IMR-90 (cell line): ENCODE data around the gene AOPEP. TPM values are rescaled to one million over a fixed set of nuclear protein-coding genes. Genes with fewer than 3 reads are reported as not detected.
A peak's percentile ranks its signal among the peaks of the same experiment; 100 is the strongest.

Source experiments
- ATAC-seq: fragments of 200-7000 bp; cut with Tn5 transposase; 2 replicates; pipeline ENCODE4 v1.9.1; 2020; ENCODE audit warnings: low read depth, mild to moderate bottlenecking, moderate library complexity
- BruUV-seq: library from RNA; stranded (reverse); fragments of 400-500 nt; replicated peaks from 2 replicates; lab custom pipeline; 2021; lab: Mats Ljungman, UMichigan
- CTCF ChIA-PET: fragments of 300-600 bp; formaldehyde crosslinking; extraction: SDS; loops from one replicate; lab custom pipeline; 2021; ENCODE audit warnings: antibody characterized with exemption; lab: Yijun Ruan, JAX
- POLR2A ChIA-PET: fragments of 300-600 bp; sonication (Branson Sonifier 250); formaldehyde crosslinking; loops from one replicate; lab custom pipeline; 2022; ENCODE audit warnings: antibody characterized with exemption; ENCODE audit not compliant: unreplicated experiment; lab: Charles Lee
- DNase-seq: peaks from one replicate; pipeline ENCODE4 v3.0.0; 2013
- H2AFZ ChIP-seq: replicated peaks from 2 replicates; pipeline ENCODE3; 2013; ENCODE audit warnings: low read length, mild to moderate bottlenecking; ENCODE audit not compliant: poor library complexity
- H2AK5ac ChIP-seq: 2 replicates; pipeline ENCODE4 v1.6.1; 2013; ENCODE audit warnings: low read depth, low read length, inconsistent platforms
- H2AK9ac ChIP-seq: replicated peaks from 2 replicates; pipeline ENCODE3; 2013; ENCODE audit warnings: mild to moderate bottlenecking, low read depth, low read length, moderate library complexity; ENCODE audit not compliant: poor library complexity
- H2BK120ac ChIP-seq: 2 replicates; pipeline ENCODE4 v1.6.1; 2013; ENCODE audit warnings: low read depth, low read length, inconsistent platforms
- H2BK15ac ChIP-seq: 3 replicates; pipeline ENCODE4 v1.6.1; 2013; ENCODE audit warnings: low read depth, low read length, inconsistent platforms
- H2BK20ac ChIP-seq: 2 replicates; pipeline ENCODE4 v1.6.1; 2013; ENCODE audit warnings: low read depth, mild to moderate bottlenecking, inconsistent platforms, low read length, moderate library complexity
- H2BK5ac ChIP-seq: 2 replicates; pipeline ENCODE4 v1.6.1; 2013; ENCODE audit warnings: mild to moderate bottlenecking, low read depth, low read length, inconsistent platforms; ENCODE audit not compliant: poor library complexity, severe bottlenecking
- H3K14ac ChIP-seq: replicated peaks from 2 replicates; pipeline ENCODE4 v1.6.1; 2013; ENCODE audit warnings: low read depth, low read length, inconsistent platforms
- H3K18ac ChIP-seq: 2 replicates; pipeline ENCODE4 v1.6.1; 2013; ENCODE audit warnings: low read depth, low read length, control low read depth
- H3K23ac ChIP-seq: 2 replicates; pipeline ENCODE4 v1.6.1; 2013; ENCODE audit warnings: low read depth, low read length, inconsistent platforms
- H3K27ac ChIP-seq: 2 replicates; pipeline ENCODE4 v1.5.1; 2013; ENCODE audit warnings: mild to moderate bottlenecking, control low read depth, low read length; ENCODE audit not compliant: insufficient read depth
- H3K27me3 ChIP-seq: 2 replicates; pipeline ENCODE4 v1.6.1; 2013; ENCODE audit warnings: low read length; ENCODE audit not compliant: control insufficient read depth, insufficient read depth
- H3K36me3 ChIP-seq: 2 replicates; pipeline ENCODE4 v1.6.1; 2013; ENCODE audit warnings: low read length, mixed read lengths; ENCODE audit not compliant: control insufficient read depth, insufficient read depth
- H3K4ac ChIP-seq: 2 replicates; pipeline ENCODE4 v1.6.1; 2013; ENCODE audit warnings: low read depth, low read length, inconsistent platforms
- H3K4me1 ChIP-seq: 2 replicates; pipeline ENCODE4 v1.6.1; 2013; ENCODE audit warnings: low read length, mixed read lengths; ENCODE audit not compliant: control insufficient read depth, insufficient read depth
- H3K4me2 ChIP-seq: 2 replicates; pipeline ENCODE4 v1.6.1; 2013; ENCODE audit warnings: low read depth, mild to moderate bottlenecking, control low read depth, low read length, moderate library complexity
- H3K4me3 ChIP-seq: 2 replicates; pipeline ENCODE4 v1.5.1; 2013; ENCODE audit warnings: low read depth, mild to moderate bottlenecking, control low read depth, low read length, moderate library complexity; ENCODE audit not compliant: insufficient read depth
- H3K56ac ChIP-seq: 2 replicates; pipeline ENCODE4 v1.6.1; 2013; ENCODE audit warnings: low read length, inconsistent platforms; ENCODE audit not compliant: insufficient read depth; ENCODE audit errors: extremely low read depth
- H3K79me1 ChIP-seq, 2 experiments: 2 replicates each; pipeline ENCODE4 v1.6.1; 2013; ENCODE audit warnings: low read length in 2 of 2, inconsistent platforms in 1 of 2, low read depth in 1 of 2
- H3K9ac ChIP-seq: 2 replicates; pipeline ENCODE4 v1.6.1; 2013; ENCODE audit warnings: low read depth, low read length, control low read depth
- H3K9me1 ChIP-seq: 2 replicates; pipeline ENCODE4 v1.6.1; 2013; ENCODE audit warnings: low read length, inconsistent platforms; ENCODE audit not compliant: insufficient read depth
- H3K9me3 ChIP-seq: 2 replicates; pipeline ENCODE4 v1.6.1; 2013; ENCODE audit warnings: low read length; ENCODE audit not compliant: control insufficient read depth, insufficient read depth
- H4K20me1 ChIP-seq: 2 replicates; pipeline ENCODE4 v1.6.1; 2013; ENCODE audit warnings: low read length, inconsistent platforms; ENCODE audit not compliant: insufficient read depth
- H4K5ac ChIP-seq: 2 replicates; pipeline ENCODE4 v1.6.1; 2013; ENCODE audit warnings: mild to moderate bottlenecking, low read depth, low read length, control low read depth
- H4K8ac ChIP-seq, 2 experiments: 2 replicates each; pipeline ENCODE4 v1.6.1; 2013; ENCODE audit warnings: low read depth in 2 of 2, low read length in 2 of 2, control low read depth in 1 of 2, inconsistent platforms in 1 of 2
- H4K91ac ChIP-seq: 2 replicates; pipeline ENCODE4 v1.6.1; 2013; ENCODE audit warnings: low read depth, low read length, inconsistent platforms; ENCODE audit not compliant: insufficient read depth
- BHLHE40 ChIP-seq: fragments of 150-350 bp; IDR thresholded peaks from 2 replicates; pipeline ENCODE4 v1.6.1; 2016; ENCODE audit warnings: mild to moderate bottlenecking, low read depth, low read length
- CEBPB ChIP-seq: IDR thresholded peaks from 2 replicates; pipeline ENCODE4 v1.6.1; 2012; ENCODE audit warnings: low read depth, low read length, improper control_type of control experiment
- CHD1 ChIP-seq: IDR thresholded peaks from 2 replicates; pipeline ENCODE4 v1.6.1; 2012; ENCODE audit warnings: low read depth, low read length, improper control_type of control experiment
- FOS ChIP-seq: fragments of 150-350 bp; IDR thresholded peaks from 2 replicates; pipeline ENCODE4 v1.6.1; 2016; ENCODE audit warnings: low read depth, low read length
- MAFK ChIP-seq: IDR thresholded peaks from 2 replicates; pipeline ENCODE4 v1.6.1; 2012; ENCODE audit warnings: low read depth, low read length, improper control_type of control experiment
- MAZ ChIP-seq: IDR thresholded peaks from 2 replicates; pipeline ENCODE4 v1.6.1; 2012; ENCODE audit warnings: low read depth, mild to moderate bottlenecking, low read length, improper control_type of control experiment, moderate library complexity, borderline replicate concordance
- MXI1 ChIP-seq: IDR thresholded peaks from 2 replicates; pipeline ENCODE4 v1.6.1; 2012; ENCODE audit warnings: low read depth, mild to moderate bottlenecking, low read length, moderate library complexity, borderline replicate concordance
- NFE2L2 ChIP-seq: fragments of 150-350 bp; IDR thresholded peaks from 2 replicates; pipeline ENCODE4 v1.6.1; 2016; ENCODE audit warnings: low read depth, mild to moderate bottlenecking, low read length
- POLR2A ChIP-seq: IDR thresholded peaks from 2 replicates; pipeline ENCODE4 v1.6.1; 2012; ENCODE audit warnings: mild to moderate bottlenecking, low read depth, low read length
- RAD21 ChIP-seq: IDR thresholded peaks from 2 replicates; pipeline ENCODE4 v1.6.1; 2012; ENCODE audit warnings: low read length, improper control_type of control experiment
- RCOR1 ChIP-seq: IDR thresholded peaks from 2 replicates; pipeline ENCODE4 v1.6.1; 2012; ENCODE audit warnings: mild to moderate bottlenecking, low read length, improper control_type of control experiment; ENCODE audit not compliant: insufficient replicate concordance
- RFX5 ChIP-seq: IDR thresholded peaks from 2 replicates; pipeline ENCODE4 v1.8.0; 2012; ENCODE audit warnings: low read depth, mild to moderate bottlenecking, low read length, moderate library complexity
- SMC3 ChIP-seq: fragments of 150-350 bp; IDR thresholded peaks from 2 replicates; pipeline ENCODE4 v1.6.1; 2016; ENCODE audit warnings: low read depth, mild to moderate bottlenecking, antibody characterized with exemption, low read length, moderate library complexity
- WGBS, 2 experiments: methylation state at CpG; one replicate each; pipeline versions ENCODE4 v1.1.5 to v1.1.7; 2013; ENCODE audit warnings: missing lambda C conversion rate in 2 of 2; ENCODE audit not compliant: insufficient read length in 1 of 2; ENCODE audit errors: extremely low coverage in 2 of 2; 5-methylcytosine and 5-hydroxymethylcytosine counted together
- dilution Hi-C: fragments of 300-500 bp; cut with HindIII; formaldehyde crosslinking; loops from one replicate; pipeline ENCODE4 v1.14.3; 2018; ENCODE audit warnings: low sequenced_read_pairs; ENCODE audit not compliant: unreplicated experiment
- in situ Hi-C: fragments of 300-500 bp; cut with MboI; formaldehyde crosslinking; loops from 3 replicates; pipeline ENCODE4 v1.14.3; 2019; ENCODE audit warnings: low sequenced_read_pairs, inconsistent platforms, mixed read lengths
- intact Hi-C: fragments of 100-400 bp; cut with micrococcal nuclease; formaldehyde crosslinking; loops from 2 replicates; pipeline ENCODE4 v1.10.0; 2022
- polyA plus RNA-seq, 3 experiments: library from polyadenylated mRNA; depleted of rRNA; stranded (reverse); fragments of >200 nt; gene quantifications; 2 replicates each; pipeline ENCODE4 v1.2.3, GENCODE V29; 2012; ENCODE audit warnings: low replicate concordance in 1 of 3
- total RNA-seq: library from RNA; depleted of rRNA; stranded (reverse); fragments of >200 nt; gene quantifications from 2 replicates; pipeline ENCODE4 v1.2.3, GENCODE V29; 2012
- TF ChIP-seq, protein P1 (sequence below): fragments of 150-350 bp; IDR thresholded peaks from 2 replicates; pipeline ENCODE4 v1.6.1; 2016; ENCODE audit warnings: low read depth, mild to moderate bottlenecking, low read length, moderate library complexity, borderline replicate concordance
- TF ChIP-seq, protein P2 (sequence below): conservative IDR thresholded peaks from 2 replicates; pipeline ENCODE4 v1.5.1; 2012; ENCODE audit warnings: mild to moderate bottlenecking, low read depth, low read length, improper control_type of control experiment
- TF ChIP-seq, protein P3 (sequence below): fragments of 150-350 bp; IDR thresholded peaks from 2 replicates; pipeline ENCODE4 v1.6.1; 2017; ENCODE audit warnings: mild to moderate bottlenecking, antibody characterized with exemption, low read length, low read depth

AOPEP gene
- total and polyA plus RNA-seq, 2 of the 4 experiments (the other 2 are of a cell fraction): 34.9 to 38.7 TPM

GRCh38 chr9:95073042-95073607 lies 346.6 kb downstream of the AOPEP start:
- Histone ChIP-seq H3K23ac (no peak overlapping the region), H4K8ac (no peak overlapping the region), H2BK120ac (no peak overlapping the region), H3K4ac (no peak overlapping the region), H3K14ac (no peak overlapping the region), H3K4me1 (peaks cover 17% of the 10 kb centered on the region), H4K91ac (no peak overlapping the region), H4K20me1 (peaks cover 91% of the 10 kb centered on the region), H3K36me3 (peaks cover 46% of the 10 kb centered on the region), H4K5ac (no peak overlapping the region), H3K27me3 (no peaks in the 10 kb centered on the region), H3K27ac (no peak overlapping the region), H3K9me1 (peaks cover 43% of the 10 kb centered on the region), H2BK15ac (no peak overlapping the region), H3K9ac (no peak overlapping the region), H3K9me3 (no peaks in the 10 kb centered on the region), H3K4me3 (no peak overlapping the region), H2AFZ (no peak overlapping the region), H3K18ac (no peak overlapping the region), H2BK5ac (no peak overlapping the region), H3K79me1 (peaks cover 30 to 91% of the 10 kb centered on the region in 2 experiments), H3K56ac (no peak overlapping the region), H2BK20ac (no peak overlapping the region), H3K4me2 (no peak overlapping the region), H2AK9ac (no peak overlapping the region), H2AK5ac (no peak overlapping the region)
- ChIA-PET POLR2A (no interaction called here), CTCF (interaction anchor here (0.6 to 1.5 kb wide), 4 partner anchors 12 to 392 kb away, joined by 3 to 4 read pairs (median 4); no protein-coding TSS in a partner anchor)
- no TSS peak for BruUV-seq
- dilution Hi-C loops: no loop called here
- ATAC-seq (peak; percentile 68), DNase-seq (no peak)
- WGBS, 2 experiments: 94% methylated on average over 6 of the region's 18 CpGs; no CpG with 5 or more reads in 1 of the 2 experiments
- peak; percentile 30; the same call in 1 of the 2 replicates for TF ChIP-seq RAD21
- TF ChIP-seq POLR2A: no peak
- no peak for TF ChIP-seq FOS
- no peak for TF ChIP-seq MAZ
- TF ChIP-seq CEBPB: no peak
- TF ChIP-seq, protein P1, sequence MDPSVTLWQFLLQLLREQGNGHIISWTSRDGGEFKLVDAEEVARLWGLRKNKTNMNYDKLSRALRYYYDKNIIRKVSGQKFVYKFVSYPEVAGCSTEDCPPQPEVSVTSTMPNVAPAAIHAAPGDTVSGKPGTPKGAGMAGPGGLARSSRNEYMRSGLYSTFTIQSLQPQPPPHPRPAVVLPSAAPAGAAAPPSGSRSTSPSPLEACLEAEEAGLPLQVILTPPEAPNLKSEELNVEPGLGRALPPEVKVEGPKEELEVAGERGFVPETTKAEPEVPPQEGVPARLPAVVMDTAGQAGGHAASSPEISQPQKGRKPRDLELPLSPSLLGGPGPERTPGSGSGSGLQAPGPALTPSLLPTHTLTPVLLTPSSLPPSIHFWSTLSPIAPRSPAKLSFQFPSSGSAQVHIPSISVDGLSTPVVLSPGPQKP: no peak
- TF ChIP-seq, protein P2, sequence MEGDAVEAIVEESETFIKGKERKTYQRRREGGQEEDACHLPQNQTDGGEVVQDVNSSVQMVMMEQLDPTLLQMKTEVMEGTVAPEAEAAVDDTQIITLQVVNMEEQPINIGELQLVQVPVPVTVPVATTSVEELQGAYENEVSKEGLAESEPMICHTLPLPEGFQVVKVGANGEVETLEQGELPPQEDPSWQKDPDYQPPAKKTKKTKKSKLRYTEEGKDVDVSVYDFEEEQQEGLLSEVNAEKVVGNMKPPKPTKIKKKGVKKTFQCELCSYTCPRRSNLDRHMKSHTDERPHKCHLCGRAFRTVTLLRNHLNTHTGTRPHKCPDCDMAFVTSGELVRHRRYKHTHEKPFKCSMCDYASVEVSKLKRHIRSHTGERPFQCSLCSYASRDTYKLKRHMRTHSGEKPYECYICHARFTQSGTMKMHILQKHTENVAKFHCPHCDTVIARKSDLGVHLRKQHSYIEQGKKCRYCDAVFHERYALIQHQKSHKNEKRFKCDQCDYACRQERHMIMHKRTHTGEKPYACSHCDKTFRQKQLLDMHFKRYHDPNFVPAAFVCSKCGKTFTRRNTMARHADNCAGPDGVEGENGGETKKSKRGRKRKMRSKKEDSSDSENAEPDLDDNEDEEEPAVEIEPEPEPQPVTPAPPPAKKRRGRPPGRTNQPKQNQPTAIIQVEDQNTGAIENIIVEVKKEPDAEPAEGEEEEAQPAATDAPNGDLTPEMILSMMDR: peak; percentile 35
- no peak for TF ChIP-seq NFE2L2
- TF ChIP-seq CHD1: no peak
- peak; percentile 56 for TF ChIP-seq SMC3
- TF ChIP-seq MAFK: no peak
- no peak for TF ChIP-seq BHLHE40
- TF ChIP-seq MXI1: no peak
- no peak for TF ChIP-seq RCOR1
- TF ChIP-seq RFX5: no peak
- TF ChIP-seq, protein P3, sequence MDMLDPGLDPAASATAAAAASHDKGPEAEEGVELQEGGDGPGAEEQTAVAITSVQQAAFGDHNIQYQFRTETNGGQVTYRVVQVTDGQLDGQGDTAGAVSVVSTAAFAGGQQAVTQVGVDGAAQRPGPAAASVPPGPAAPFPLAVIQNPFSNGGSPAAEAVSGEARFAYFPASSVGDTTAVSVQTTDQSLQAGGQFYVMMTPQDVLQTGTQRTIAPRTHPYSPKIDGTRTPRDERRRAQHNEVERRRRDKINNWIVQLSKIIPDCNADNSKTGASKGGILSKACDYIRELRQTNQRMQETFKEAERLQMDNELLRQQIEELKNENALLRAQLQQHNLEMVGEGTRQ: no peak
- intact Hi-C loops: loop anchor here (5.0 kb wide), 1 partner anchor 291 kb away; no protein-coding TSS in a partner anchor
- in situ Hi-C loops: no loop called here
